WERI-Rb-1 (cell line): ENCODE results near the gene ACOXL.

Source experiments
- DNase-seq: peaks from one replicate; pipeline ENCODE4 v3.0.0-alpha.2; 2020
- H3K27ac ChIP-seq: fragments of 250-450 bp; sonication (Bioruptor Pico); 2 replicates; pipeline ENCODE4 v1.5.1; 2020; ENCODE audit warnings: mild to moderate bottlenecking, moderate library complexity
- H3K27me3 ChIP-seq: fragments of 250-450 bp; sonication (Bioruptor Pico); 2 replicates; pipeline ENCODE4 v1.5.1; 2021; ENCODE audit warnings: mild to moderate bottlenecking, low read depth, moderate library complexity; ENCODE audit not compliant: insufficient read depth, severe bottlenecking
- H3K36me3 ChIP-seq: fragments of 250-450 bp; sonication (Bioruptor Pico); 2 replicates; pipeline ENCODE4 v1.5.1; 2020; ENCODE audit warnings: mild to moderate bottlenecking, moderate library complexity
- H3K4me3 ChIP-seq: 2 replicates; pipeline ENCODE4 v1.5.1; 2011; ENCODE audit warnings: low read depth, mild to moderate bottlenecking, control low read depth, low read length
- H3K9me3 ChIP-seq: fragments of 250-450 bp; sonication (Bioruptor Pico); 2 replicates; pipeline ENCODE4 v1.5.1; 2021; ENCODE audit warnings: mild to moderate bottlenecking, moderate library complexity; ENCODE audit not compliant: severe bottlenecking
- CTCF ChIP-seq: IDR thresholded peaks from 2 replicates; pipeline ENCODE4 v1.5.1; 2011; ENCODE audit warnings: low read depth, mild to moderate bottlenecking, control low read depth, inconsistent platforms, low read length

ACOXL gene

GRCh38 chr2:110746586-110747521 is 14.5 kb downstream of the ACOXL start:
- TF ChIP-seq CTCF: no peak
- DNase-seq: no peak
- Histone ChIP-seq H3K27me3 (peaks cover 88% of the 10 kb centered on the region), H3K9me3 (no peaks in the 10 kb centered on the region), H3K36me3 (no peaks in the 10 kb centered on the region), H3K4me3 (no peak overlapping the region), H3K27ac (no peak overlapping the region)

- H3K4me3 ChIP-seq: no peak overlapping the region
- no peak for TF ChIP-seq CTCF
- DNase-seq: no peak
- H3K36me3 ChIP-seq: no peaks in the 10 kb centered on the region
- no peak overlapping the region for H3K27ac ChIP-seq
- H3K9me3 ChIP-seq: no peaks in the 10 kb centered on the region
- peaks cover 87% of the 10 kb centered on the region for H3K27me3 ChIP-seq
Measured at GRCh38 chr2:110747522-110748488, 15.4 kb downstream of the ACOXL start.

DNA sequence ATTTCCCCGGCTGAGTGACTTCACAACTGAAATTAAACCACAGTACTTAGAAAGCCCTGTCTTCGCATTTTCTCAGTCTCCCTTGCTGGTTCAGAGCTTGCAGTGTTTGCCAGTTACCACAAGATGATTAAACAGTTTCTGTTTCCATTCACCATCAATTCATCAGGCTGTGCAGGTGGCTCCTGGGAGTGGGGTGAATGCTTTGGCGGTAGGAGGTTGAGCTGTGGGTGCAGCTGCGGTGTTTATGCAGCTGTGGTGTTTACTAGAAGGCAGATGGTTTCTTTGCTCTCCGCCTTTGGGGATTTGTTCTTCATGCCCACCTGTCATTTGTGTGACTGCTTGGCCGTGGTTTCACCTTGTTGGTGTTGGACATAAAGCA is 16.1 kb downstream of the ACOXL start:
- no peaks in the 10 kb centered on the region for H3K9me3 ChIP-seq
- no peak for DNase-seq
- no peak overlapping the region for H3K27ac ChIP-seq
- TF ChIP-seq CTCF: no peak
- no peaks in the 10 kb centered on the region for H3K36me3 ChIP-seq
- no peak overlapping the region for H3K4me3 ChIP-seq
- peaks cover 85% of the 10 kb centered on the region for H3K27me3 ChIP-seq

DNA sequence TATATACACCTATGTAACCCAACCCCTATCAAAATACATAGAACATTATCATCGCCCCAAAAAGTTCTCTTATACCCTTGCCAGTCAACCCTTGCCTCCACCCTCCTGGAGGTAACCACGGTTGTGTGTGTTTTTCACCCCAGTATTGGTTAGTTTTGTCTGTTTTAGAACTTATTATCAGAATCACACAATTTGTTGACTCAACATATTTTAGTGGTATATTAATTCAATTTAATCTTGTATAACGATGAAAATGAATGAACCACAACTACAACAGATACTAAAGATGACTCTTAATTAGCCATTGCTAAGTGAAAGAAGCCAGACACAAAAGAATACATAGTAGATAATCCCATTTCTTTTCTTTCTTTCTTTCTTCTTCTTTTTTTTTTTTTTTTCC is 19.3 kb downstream of the ACOXL start:
- TF ChIP-seq CTCF: no peak

DNA sequence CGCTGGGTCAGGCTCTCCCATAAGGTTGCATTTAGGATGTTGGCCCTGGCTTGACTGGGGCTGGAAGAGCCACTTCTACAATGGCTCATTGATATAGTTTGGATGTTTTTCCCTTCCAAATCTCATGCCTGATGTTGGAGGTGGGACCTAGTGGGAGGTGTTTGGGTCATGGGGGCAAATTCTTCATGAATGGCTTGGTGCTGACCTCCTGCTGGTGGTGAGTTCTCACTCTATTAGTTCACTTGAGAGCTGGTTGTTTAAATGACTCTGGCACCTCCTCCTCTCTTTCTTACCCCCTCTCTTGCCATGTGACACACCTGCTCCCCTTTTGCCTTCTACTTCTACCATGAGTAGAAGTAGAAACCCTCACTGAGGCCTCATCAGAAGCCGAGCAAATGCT is 20.5 kb downstream of the ACOXL start:
- DNase-seq: no peak
- no peaks in the 10 kb centered on the region for H3K36me3 ChIP-seq
- H3K27me3 ChIP-seq: peaks cover 79% of the 10 kb centered on the region
- no peak for TF ChIP-seq CTCF
- no peak overlapping the region for H3K27ac ChIP-seq
- no peak overlapping the region for H3K4me3 ChIP-seq
- no peaks in the 10 kb centered on the region for H3K9me3 ChIP-seq

More for the DNA sequence above, 19.3 kb downstream of the ACOXL start:
- no peak overlapping the region for H3K4me3 ChIP-seq
- H3K9me3 ChIP-seq: no peaks in the 10 kb centered on the region
- no peak overlapping the region for H3K27ac ChIP-seq
- peaks cover 79% of the 10 kb centered on the region for H3K27me3 ChIP-seq
- H3K36me3 ChIP-seq: no peaks in the 10 kb centered on the region
- DNase-seq: no peak
